ENCODE measurements around the gene TEKTIP1. TPM values are rescaled to one million over a fixed set of nuclear protein-coding genes. Genes with fewer than 3 reads are reported as not detected.
A peak's percentile ranks its signal among the peaks of the same experiment; 100 is the strongest.
"Not testable (repeated sequence)": the region's sequence is repeated elsewhere in the genome, so short reads cannot be mapped to it uniquely, and the experiment has no call there.

The TEKTIP1 gene
- total RNA-seq, 1 experiment from 2014 or later: not detected

DNA sequence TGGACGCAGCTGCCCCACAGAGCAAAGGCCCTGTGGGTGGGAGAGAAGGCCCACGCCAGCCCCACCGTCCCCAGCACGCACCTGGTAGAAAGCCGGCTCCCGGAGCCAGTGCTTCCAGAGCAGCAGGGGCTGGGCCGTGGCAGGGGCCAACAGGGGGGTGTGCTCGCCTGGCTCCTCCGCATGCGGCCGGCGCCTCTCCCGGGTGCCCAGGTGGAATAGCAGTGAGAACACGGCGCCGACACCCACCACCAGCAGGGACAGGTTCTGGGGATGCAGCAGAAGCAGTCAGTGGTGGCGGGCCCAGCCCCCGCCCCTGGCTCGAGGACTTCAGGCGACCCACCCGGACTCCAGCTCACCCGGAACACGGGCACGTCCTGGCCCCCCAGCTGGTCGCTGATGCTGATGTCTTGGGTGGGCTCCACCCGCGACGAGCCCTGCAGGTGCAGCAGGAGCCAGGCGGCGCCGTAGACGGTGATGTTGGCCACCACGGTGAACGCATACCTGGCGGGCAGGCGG is 8.9 kb downstream of the TEKTIP1 start:
- in situ Hi-C loops (cut with HindIII; ENCODE audit: low pct_unique_long_range_greater_than_20kb, low sequenced_read_pairs): no loop called here

GRCh38 chr19:3548606-3549005 is 9.6 kb downstream of the TEKTIP1 start:
- in situ Hi-C loops (cut with HindIII; ENCODE audit: low pct_unique_long_range_greater_than_20kb, low sequenced_read_pairs): no loop called here
- no peak for DNase-seq (ENCODE audit: low read depth)

More for the DNA sequence above, 8.9 kb downstream of the TEKTIP1 start:
- DNase-seq (ENCODE audit: low read depth): no peak

DNA sequence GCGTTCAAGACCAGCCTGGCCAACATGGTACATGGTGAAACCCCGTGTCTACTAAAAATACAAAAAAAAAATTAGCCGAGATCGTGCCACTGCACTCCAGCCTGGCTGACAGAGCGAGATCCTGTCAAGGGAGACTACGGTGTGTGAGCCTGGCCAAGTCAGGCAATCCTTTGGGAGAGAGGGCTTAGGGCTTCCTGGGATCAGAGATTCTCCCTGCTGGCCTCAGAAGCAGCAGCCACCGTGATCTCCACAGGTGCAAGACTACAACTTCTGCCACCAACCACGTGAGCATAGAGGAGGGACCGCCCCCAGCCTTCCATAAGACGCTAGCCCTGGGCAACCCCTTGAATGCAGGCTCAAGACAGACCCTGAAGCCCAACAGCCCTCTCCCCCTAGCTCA is 10.8 kb downstream of the TEKTIP1 start:
- in situ Hi-C loops (cut with HindIII; ENCODE audit: low pct_unique_long_range_greater_than_20kb, low sequenced_read_pairs): no loop called here
- DNase-seq (ENCODE audit: low read depth): no peak

DNA sequence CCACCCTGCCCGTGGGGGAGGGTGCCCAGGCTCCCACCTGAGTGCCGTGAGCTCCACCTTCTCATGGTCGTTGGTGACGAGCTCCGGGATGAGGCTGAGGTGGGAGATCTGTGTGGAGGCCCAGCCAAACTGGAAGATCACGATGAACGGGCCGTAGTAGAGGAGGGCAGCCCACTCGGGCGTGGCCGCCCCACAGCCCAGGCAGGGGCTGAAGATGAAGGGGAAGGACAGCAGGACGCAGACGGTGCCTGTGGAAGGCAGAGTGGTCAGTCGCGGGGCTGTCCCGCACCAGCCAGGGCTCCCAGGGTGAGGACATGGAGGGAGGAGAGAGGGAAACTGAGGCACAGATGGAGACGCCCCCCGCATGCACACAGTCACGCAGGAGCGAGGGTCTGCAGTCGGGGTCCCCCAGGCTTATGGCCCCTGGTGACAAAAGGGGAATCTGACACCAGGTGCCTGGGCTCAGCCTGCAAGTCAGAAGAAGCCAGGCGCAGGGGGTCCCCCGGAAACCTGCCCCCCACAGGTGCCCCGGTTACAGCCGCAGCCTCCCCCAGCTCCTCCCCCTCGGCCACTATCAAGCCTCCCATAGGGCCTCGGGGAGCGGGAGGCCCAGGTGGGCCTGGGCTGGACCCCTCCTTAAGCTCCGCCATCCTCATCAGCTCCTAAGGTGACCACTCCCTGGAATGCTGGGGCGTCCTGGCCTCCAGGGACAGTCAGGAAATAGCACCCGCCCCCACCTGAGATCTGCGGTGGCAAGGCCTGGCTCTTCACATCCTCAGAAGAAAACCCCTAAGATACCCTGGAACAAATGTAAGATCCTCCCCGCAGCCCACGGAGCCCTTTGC is 12.2 kb downstream of the TEKTIP1 start:
- DNase-seq (ENCODE audit: low read depth): no peak
- in situ Hi-C loops (cut with HindIII; ENCODE audit: low pct_unique_long_range_greater_than_20kb, low sequenced_read_pairs): no loop called here

- no peak for DNase-seq (ENCODE audit: low read depth)
- in situ Hi-C loops (cut with HindIII; ENCODE audit: low pct_unique_long_range_greater_than_20kb, low sequenced_read_pairs): no loop called here
Observed at GRCh38 chr19:3551792-3552095, 12.8 kb downstream of the TEKTIP1 start.

- no peak for DNase-seq (ENCODE audit: low read depth)
- in situ Hi-C loops (cut with HindIII; ENCODE audit: low pct_unique_long_range_greater_than_20kb, low sequenced_read_pairs): no loop called here
Observed at GRCh38 chr19:3554254-3555083, 15.5 kb downstream of the TEKTIP1 start.

DNA sequence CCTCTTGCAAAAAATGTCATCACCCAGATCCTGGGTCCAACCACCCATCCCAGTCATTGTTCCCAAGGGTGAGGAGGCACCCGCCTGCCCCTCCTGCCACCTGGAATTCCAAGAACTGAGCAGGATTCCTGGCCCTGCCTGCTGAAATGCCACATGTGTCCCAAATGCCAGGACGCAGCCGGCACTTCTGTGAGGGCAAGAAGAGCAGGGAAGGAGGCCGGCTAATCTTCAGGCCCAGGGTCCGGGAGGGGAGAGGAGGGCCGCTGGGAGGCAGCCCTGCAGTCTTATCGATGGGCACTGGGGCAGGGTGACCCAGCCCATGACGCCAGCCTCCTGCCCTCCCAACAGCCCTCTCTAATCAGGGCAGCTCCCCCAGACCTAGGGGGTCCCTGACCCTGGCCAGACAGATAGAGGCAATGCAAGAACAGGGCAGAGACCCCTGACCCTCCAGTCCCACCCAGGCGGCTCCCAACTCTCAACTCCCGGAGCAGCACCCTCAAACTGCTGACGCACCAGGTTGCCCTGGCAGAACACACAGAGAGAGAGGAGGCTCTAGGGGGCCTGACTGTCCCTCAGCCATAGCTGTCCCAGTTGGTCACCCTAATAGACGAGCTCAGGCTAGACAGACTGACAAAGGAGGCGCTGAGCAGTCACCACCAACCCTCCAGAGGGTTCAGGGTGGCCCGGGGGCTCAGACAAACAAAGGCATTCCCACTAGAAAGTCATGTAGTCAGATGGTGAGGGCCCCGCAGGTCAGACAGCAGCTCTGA is 16.9 kb downstream of the TEKTIP1 start:
- DNase-seq (ENCODE audit: low read depth): no peak
- in situ Hi-C loops (cut with HindIII; ENCODE audit: low pct_unique_long_range_greater_than_20kb, low sequenced_read_pairs): no loop called here

- no peak for DNase-seq (ENCODE audit: low read depth)
- in situ Hi-C loops (cut with HindIII; ENCODE audit: low pct_unique_long_range_greater_than_20kb, low sequenced_read_pairs): no loop called here
Observed at GRCh38 chr19:3556423-3556977, 17.5 kb downstream of the TEKTIP1 start.

DNA sequence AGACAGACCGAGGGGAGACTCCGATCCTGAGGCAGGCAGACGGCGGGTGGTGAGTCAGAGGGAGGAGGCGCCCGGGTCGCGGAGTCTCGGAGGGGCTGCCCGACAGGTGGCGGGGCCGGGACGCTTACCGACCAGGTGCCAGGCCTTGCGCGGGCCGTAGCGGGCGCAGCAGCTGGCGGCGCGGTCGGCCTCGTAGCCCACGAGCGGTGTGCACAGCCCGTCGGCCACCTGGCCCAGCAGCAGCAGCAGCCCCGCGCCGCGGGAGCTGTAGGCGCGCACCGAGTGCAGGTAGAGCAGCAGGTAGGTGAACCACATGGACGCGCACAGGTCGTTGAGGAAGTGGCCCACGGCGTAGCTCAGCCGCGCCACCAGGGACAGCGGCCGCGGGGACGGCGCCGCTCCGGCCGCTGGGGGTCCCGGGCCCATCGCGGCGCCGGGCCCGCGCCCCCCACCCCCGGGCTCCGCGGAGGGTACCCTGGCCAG is 18.0 kb downstream of the TEKTIP1 start:
- in situ Hi-C loops (cut with HindIII; ENCODE audit: low pct_unique_long_range_greater_than_20kb, low sequenced_read_pairs): no loop called here
- peak; percentile 37 for DNase-seq (ENCODE audit: low read depth)

- in situ Hi-C loops (cut with HindIII; ENCODE audit: low pct_unique_long_range_greater_than_20kb, low sequenced_read_pairs): no loop called here
- peak; percentile 87 for DNase-seq (ENCODE audit: low read depth)
Observed at GRCh38 chr19:3557461-3558248, 18.7 kb downstream of the TEKTIP1 start, which contains the start of gene MFSD12. TSS of gene MFSD12 (minus strand) at chr19:3557586. CDS start at chr19:3557403, 183 bp downstream.

- no peak for DNase-seq (ENCODE audit: low read depth)
- in situ Hi-C loops (cut with HindIII; ENCODE audit: low pct_unique_long_range_greater_than_20kb, low sequenced_read_pairs): no loop called here
Observed at GRCh38 chr19:3563709-3564524, 24.9 kb downstream of the TEKTIP1 start.

DNA sequence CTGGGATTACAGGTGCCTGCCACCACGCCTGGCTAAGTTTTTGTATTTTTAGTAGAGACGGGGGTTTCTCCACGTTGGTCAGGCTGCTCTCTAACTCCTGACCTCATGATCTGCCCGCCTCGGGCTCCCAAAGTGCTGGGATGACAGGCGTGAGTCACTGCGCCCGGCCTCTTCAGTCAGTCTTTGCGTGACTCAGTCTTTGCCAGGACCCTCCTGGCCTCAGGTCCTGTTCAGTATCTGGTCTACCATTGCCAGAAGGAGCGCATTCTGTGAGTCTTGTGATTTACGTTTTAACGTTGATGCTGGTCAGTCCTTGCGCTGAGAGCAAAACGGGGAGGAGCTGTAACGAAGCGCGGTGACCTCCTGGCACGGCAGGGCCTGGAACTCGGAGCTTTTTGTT is 26.2 kb downstream of the TEKTIP1 start:
- DNase-seq (ENCODE audit: low read depth): peak; percentile 93
- in situ Hi-C loops (cut with HindIII; ENCODE audit: low pct_unique_long_range_greater_than_20kb, low sequenced_read_pairs): no loop called here

- in situ Hi-C loops (cut with HindIII; ENCODE audit: low pct_unique_long_range_greater_than_20kb, low sequenced_read_pairs); DNase-seq (ENCODE audit: low read depth): not testable (repeated sequence)
Observed at GRCh38 chr19:3570042-3570441, 31.1 kb downstream of the TEKTIP1 start.

DNA sequence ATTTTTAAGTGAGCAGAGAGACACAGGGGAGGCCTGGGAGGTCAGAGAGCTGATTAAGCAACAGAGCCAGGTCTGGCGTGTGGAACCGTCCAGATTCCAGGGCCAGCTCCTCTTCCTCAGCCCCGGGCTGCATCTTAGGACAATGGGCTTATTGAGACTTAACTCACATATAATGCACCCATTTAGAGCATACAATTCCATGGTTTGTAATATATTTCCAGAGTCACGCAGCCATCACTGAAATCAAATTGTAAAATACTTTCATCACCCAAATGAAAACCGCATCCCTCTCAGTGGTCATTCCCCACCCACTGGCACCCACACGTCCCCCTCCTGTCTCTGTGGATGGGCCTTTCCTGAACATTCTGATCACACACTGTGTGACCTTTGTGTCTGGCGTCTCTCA is 31.6 kb downstream of the TEKTIP1 start:
- in situ Hi-C loops (cut with HindIII; ENCODE audit: low pct_unique_long_range_greater_than_20kb, low sequenced_read_pairs): no loop called here
- DNase-seq (ENCODE audit: low read depth): no peak

DNA sequence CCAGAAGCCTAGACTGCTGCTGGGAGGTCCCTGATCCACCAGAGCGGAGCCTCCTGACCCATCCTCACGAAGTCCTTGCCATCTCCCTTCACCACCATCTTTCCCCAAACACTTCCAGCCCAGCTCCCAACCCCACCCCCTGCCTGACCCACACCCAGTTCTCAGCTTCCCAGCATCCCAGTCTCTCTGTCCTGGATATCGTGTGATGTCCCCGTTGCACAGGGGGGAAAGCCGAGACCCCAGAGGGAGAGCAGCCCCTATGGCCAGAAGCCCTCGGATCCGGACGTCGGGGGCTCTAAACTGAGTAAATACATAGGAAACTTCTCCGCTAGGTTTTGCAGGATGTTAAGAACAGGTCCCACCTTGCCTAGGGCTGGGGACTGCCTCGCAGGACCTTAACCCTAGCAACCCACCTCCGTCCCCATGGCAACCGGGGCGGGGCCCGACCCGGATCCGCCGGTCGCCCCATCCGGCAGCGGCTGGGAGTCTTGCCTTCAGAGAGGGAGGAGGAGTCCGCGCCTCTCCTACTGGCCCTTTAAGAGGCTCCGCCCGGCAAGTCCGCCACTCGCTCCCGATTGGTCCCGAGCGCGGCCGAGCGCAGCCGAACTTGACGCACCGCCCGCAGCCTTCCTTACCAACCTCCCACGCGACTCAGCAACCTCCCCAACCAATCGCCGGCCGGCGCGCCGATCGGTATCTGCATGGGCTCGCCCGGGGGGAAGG is 33.3 kb downstream of the TEKTIP1 start:
- peak; percentile 99 for DNase-seq (ENCODE audit: low read depth)
- in situ Hi-C loops (cut with HindIII; ENCODE audit: low pct_unique_long_range_greater_than_20kb, low sequenced_read_pairs): no loop called here

DNA sequence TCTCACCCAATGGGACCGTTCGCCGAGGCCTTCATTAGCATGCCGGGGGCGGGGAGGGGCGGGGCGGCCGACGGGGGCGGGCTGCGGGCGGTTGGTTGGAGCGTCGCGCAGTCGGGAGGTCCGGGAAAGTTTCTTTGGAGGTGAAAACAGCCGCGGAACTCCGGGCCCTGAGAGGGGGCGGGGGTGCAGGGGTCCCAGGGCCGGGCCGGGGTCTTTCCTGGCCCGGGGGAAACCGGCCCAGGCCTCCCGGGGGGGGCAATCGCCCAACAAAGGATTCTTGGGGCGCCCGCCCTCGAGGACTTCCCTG is 33.8 kb downstream of the TEKTIP1 start, which contains the start of gene HMG20B:
Gene HMG20B, plus strand, starts transcription at position 90 of the 307 bp plus-strand sequence. CDS start 366 bp downstream, outside the sequence.
- in situ Hi-C loops (cut with HindIII; ENCODE audit: low pct_unique_long_range_greater_than_20kb, low sequenced_read_pairs): no loop called here

More for the DNA sequence above, 33.8 kb downstream of the TEKTIP1 start, which contains the start of gene HMG20B:
- DNase-seq (ENCODE audit: low read depth): no peak
